ENCODE data around the gene PCA3. TPM values are rescaled to one million over a fixed set of nuclear protein-coding genes. Genes with fewer than 3 reads are reported as not detected.

The PCA3 gene
- total and polyA plus RNA-seq, 2 of the 8 experiments (the other 6 are each of a cell fraction or from before 2014, with no cell fraction given) = not detected

DNA sequence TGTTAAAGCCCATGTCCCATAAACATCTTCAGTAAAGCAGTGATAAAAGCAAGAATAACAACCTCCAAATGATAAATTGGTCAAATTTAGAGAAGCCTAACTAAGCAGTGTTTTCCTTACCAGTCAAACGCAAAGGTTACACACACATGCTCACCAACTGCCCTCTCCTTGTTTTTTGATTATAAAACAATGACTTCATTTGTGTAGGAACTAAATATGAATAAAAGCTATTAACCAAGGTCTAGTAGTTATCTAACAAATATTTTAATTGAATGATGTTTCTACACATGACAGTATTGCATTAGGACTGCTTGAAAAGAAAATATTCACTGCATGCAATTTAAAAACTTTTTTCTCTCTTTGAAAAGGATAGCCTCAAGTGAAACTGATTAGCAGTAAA lies 36.7 kb downstream of the PCA3 start:
- H3K4me2 ChIP-seq (ENCODE audit: insufficient read depth in 1 of 2, low read depth in 2 of 2, low read length in 2 of 2) = no peak overlapping the region
- H2BK20ac ChIP-seq (ENCODE audit: low read length) = no peak overlapping the region
- no peaks in the 10 kb centered on the region for H3K9me3 ChIP-seq (ENCODE audit: insufficient read depth in 2 of 2, low read depth in 1 of 2, low read length in 1 of 2)
- TF ChIP-seq ASH2L (IDR thresholded peaks at IDR 0.05; ENCODE audit: low read length) = no peak

More for the DNA sequence above, 36.7 kb downstream of the PCA3 start:
- H3K9ac ChIP-seq (replicated peaks in 1 of 4; ENCODE audit: extremely low read depth in 1 of 4, low read depth in 3 of 4, low read length in 3 of 4) = no peak overlapping the region
- no peak overlapping the region for H3K23ac ChIP-seq (ENCODE audit: insufficient read length)
- H2AFZ ChIP-seq (ENCODE audit: low read length) = no peak overlapping the region
- H4K8ac ChIP-seq (ENCODE audit: extremely low read depth, insufficient read depth, low read length) = no peak overlapping the region
- peaks cover 0 to 5% (median 2%) of the 10 kb centered on the region in 4 experiments; a peak in 4 of 7 replicates for H3K4me1 ChIP-seq (replicated peaks in 1 of 4; ENCODE audit: control insufficient read depth in 3 of 4, insufficient read depth in 4 of 4, low read length in 3 of 4)
- 90% methylated on average over 1 of the region's 1 CpG; no CpG with 5 or more reads in 1 of the 2 experiments for WGBS, 2 experiments (ENCODE audit: extremely low coverage in 1 of 2, insufficient coverage in 1 of 2, insufficient read length in 1 of 2, insufficient replicate concordance in 2 of 2, low coverage in 1 of 2, low lambda C conversion rate in 2 of 2, missing lambda C conversion rate in 1 of 2)
- H3K4ac ChIP-seq (replicated peaks; ENCODE audit: insufficient read length, low read depth, low read length) = no peak overlapping the region
- H2AK5ac ChIP-seq (ENCODE audit: low read depth, low read length) = no peak overlapping the region
- no peaks in the 10 kb centered on the region for H3K79me2 ChIP-seq (ENCODE audit: control insufficient read depth in 1 of 2, insufficient read depth in 2 of 2, low read length in 2 of 2)
- H3K56ac ChIP-seq (replicated peaks; ENCODE audit: insufficient read length, low read depth, low read length) = no peak overlapping the region
- H2BK15ac ChIP-seq (ENCODE audit: low read length) = no peak overlapping the region
- ChIA-PET POLR2A (ENCODE audit: partially characterized antibody) (no interaction called here), CTCF (ENCODE audit: partially characterized antibody) (interaction anchor here (1.6 to 2.2 kb wide), 2 partner anchors 10 to 196 kb away, joined by 5 to 14 read pairs; no protein-coding TSS in a partner anchor)
- DNase-seq (ENCODE audit: low read depth in 1 of 2, low spot score in 2 of 2) (no peak), FAIRE-seq (no peak)
- no peaks in the 10 kb centered on the region for H3K79me1 ChIP-seq (ENCODE audit: low read depth, low read length)
- H3K36me3 ChIP-seq (ENCODE audit: control insufficient read depth in 2 of 4, insufficient read depth in 4 of 4, low read length in 3 of 4) = no peaks in the 10 kb centered on the region
- no peak overlapping the region for H2BK5ac ChIP-seq (ENCODE audit: low read depth, low read length)
- H2BK120ac ChIP-seq (replicated peaks; ENCODE audit: low read depth, low read length) = no peak overlapping the region
- no peak overlapping the region for H3K4me3 ChIP-seq (ENCODE audit: extremely low read depth in 1 of 4, insufficient read depth in 2 of 4, low read depth in 3 of 4, low read length in 4 of 4)
- H3K27ac ChIP-seq (ENCODE audit: low read depth, low read length) = no peak overlapping the region
- H4K20me1 ChIP-seq (replicated peaks in 1 of 2; ENCODE audit: control insufficient read depth in 1 of 2, insufficient read depth in 2 of 2, low read length in 2 of 2) = no peaks in the 10 kb centered on the region
- no peak overlapping the region for H3K14ac ChIP-seq (ENCODE audit: insufficient read length)
- H4K5ac ChIP-seq (ENCODE audit: insufficient read length, low read depth, low read length) = no peak overlapping the region
- H3K27me3 ChIP-seq (replicated peaks in 1 of 4; ENCODE audit: control insufficient read depth in 3 of 4, extremely low read depth in 1 of 4, insufficient read depth in 3 of 4, low read length in 3 of 4) = no peaks in the 10 kb centered on the region
- no peaks in the 10 kb centered on the region for H3K23me2 ChIP-seq (ENCODE audit: low read depth, low read length)
- H2BK12ac ChIP-seq (ENCODE audit: low read depth, low read length) = no peak overlapping the region
- no peak overlapping the region for H4K91ac ChIP-seq (replicated peaks; ENCODE audit: insufficient read length, low read length)
- H3K18ac ChIP-seq (ENCODE audit: extremely low read depth, low read length) = no peak overlapping the region

Data from H1 (cell line).